Measurements from ENCODE around the gene CACNA1B.

CACNA1B gene

DNA sequence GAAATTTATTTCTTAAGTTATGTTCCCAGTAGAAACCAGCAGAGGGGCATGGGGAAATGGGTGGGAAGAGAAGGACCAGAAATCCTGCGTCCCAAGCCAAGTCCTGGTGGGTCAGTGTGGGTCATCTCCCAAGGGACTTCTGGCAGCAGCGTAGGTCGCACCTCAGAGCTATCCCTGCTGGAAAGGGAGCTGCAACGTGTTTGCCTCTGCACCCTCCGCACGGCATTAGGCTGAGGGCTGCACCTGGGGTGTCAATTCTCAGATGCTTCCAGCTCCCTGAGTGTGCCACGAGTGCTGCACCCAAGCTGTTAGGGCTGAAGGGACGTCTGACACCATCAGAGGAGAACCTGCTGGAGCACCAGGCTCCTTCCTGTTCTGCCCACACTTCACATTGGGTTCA lies 182.8 kb downstream of the CACNA1B start:
- no peak for DNase-seq

DNA sequence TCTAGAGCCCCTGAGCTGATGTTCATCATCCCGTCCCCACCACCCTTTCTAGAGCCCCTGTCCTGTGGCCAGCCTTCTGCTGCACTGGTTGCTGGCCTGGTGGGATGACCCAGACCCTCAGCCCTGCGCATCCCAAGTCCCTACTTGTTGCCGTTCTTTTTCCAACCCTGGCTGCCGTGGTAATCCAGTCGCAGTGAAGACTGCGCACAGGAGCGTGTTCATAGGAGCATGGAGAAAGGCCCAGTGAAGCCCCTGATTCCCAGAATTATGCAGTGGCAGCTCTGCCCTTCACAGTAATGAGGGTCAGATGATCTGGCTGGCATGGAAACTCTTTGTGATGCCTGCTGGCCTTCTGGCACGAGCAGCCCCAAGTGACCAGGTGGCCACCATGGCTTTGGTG lies 183.3 kb downstream of the CACNA1B start:
- DNase-seq: no peak

DNA sequence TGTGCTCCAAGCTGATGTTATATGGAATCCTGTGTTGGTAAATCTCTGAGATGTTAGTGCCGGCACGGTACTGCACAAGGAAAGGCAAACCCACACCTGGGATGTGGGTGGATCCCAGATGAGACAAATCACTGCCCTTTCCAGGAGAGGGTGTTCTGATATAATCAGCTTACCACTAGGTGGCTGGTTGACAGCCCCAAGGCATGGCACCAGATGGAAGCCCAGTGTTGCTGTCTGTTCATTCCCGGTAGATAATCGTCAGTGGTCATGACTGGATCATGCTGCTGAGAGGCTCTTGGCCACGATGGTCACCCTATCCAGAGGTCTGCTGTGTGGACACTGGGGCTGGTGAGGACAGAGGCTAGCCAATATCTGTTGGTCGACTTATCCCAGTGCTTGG lies 184.0 kb downstream of the CACNA1B start:
- DNase-seq: no peak

DNA sequence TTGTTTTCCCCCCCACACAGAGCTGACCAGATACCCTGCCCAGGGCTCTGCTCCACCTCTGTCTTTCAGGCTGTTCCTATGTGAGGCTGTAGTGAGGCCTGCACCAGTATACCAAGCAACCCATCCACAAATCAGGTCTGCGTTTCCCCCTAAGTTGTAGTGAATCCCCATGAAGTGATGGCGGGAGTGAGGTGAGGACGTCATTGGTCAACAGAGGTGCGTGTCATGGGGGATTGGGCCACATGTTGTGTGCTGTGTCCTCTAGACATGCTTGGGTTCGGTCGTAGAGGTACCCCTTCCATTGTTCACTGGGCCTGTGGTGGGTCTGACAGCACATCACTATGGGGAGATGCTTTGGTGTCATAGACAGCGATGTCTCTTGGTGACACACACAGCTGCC lies 184.6 kb downstream of the CACNA1B start:
- no peak for DNase-seq

DNA sequence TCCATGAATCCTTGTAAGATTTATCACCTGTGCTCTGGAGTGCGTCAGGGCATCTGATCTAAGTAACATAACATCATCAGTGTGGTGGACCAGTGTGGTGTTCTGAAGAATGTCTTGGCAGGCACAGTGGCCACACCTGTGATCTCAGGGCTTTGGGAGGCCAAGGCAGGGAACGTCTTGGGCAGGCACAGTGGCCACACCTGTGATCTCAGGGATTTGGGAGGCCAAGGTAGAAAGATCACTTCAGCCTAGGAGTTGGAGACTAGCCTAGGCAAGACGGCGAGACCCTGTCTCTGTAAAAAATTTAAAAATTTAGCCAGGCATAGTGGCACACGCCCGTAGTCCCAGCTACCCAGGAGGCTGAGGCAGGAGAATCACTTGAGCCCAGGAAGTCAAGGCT lies 185.5 kb downstream of the CACNA1B start:
- no peak for DNase-seq

DNA sequence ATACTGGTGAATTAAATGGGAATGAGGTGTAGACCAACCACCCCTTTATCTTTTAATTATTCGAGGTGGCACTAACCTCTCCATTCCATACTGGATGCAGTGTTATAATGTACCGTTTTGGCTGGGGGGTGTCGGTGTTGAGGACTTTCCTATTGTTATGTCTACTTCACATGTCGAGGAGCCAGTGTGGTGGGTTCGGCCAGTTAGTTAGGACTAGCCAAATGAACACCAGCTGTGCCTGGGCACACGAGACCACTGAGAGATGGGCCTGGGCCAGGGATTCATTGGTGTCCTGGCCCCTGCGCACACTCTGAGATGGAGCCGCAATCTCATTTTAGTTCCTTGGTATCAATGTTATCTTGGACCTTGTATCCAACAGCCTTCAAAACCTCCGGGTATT lies 186.2 kb downstream of the CACNA1B start:
- DNase-seq: no peak

DNA sequence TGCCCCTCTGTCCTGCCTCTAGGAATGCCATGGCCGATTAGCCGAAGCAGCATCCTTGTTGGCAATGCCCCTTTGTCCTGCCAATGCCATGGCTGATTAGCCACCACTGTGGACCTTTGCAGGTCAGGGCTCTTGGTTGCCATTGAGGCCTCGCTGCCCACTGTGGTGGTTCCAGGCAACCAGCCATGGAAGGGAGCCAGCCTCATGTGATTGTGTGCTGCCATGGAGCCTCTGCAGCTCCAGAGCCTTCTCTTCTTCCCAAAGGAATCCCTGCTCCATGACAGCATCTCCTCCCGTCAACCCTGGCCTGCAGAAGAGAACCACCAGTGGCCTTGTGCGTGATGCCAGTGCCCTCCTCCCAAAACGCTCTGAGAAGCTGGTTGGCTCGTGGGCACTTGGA lies 187.0 kb downstream of the CACNA1B start:
- no peak for DNase-seq

DNA sequence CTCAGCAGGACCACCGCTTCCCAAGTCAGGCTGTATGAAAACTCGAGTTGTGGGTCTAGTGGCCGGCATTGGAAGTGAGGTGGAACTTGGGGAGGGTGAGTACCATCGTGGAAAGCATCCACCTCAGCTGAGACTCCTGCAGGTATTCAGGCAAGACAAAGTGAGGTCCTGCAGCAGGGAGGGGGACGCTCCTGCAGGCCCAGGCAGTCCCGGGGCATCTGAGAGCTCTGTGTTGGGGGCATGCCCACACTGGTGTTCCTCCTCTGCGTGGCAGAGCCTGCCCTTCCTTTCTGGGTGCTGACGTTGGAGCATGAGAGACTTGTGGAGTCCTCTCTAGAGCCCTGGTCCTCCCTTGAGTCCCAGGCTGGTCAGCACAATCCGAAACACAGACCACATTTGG lies 187.7 kb downstream of the CACNA1B start:
- DNase-seq: no peak

DNA sequence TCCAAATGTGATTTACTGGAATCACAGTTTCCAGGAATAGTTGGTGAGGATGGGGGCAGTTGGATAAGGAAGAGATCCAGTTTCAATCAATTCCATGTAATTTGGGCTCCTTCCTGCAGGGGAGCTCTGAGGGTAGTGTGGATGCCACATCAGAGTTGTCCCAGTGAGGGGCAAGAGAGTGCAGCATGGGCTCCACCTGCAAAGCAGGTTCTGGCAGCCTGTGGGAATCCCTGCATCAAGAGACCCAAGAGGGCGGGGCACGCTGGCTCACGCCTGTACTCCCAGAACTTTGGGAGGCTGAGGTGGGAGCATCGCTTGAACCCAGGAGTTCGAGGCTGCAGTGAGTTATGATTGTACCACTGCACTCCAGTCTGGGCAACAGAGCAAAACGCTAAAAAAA lies 188.5 kb downstream of the CACNA1B start:
- peak; percentile 11 for DNase-seq

DNA sequence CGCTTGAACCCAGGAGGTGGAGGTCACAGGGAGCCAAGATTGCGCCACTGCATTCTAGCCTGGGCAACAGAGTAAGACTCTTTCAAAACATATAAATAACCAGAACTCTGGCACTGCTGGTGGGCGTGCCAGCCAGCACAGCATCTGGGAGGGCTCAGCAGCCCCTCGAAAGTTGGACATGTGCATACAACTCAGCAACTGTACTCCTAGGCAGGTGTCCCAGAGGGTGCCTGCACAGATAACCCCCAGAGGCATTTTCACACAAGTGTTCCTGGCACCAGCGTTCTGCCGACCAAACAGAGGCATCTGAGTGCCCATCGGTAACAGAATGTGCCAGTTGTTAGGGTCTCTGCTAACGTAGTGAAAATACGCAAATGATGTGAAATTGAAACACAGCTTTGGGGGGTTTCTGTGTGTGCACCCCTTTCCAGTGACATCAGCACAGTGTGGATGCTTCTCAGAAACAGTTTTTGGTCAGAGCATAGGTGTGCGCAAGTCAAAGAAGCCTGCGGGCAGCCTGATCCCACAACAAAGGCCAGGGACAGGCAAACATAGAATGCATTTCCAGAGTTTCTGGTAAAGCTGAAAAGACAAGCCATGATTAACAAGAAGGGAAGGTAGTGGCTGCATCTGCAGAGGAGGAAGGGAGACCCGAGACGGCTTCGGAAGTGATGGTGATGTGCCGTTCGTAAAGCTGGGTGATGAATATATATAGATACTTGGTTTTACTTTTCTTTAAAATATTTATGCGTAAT lies 190.2 kb downstream of the CACNA1B start:
- DNase-seq: peak; percentile 6

DNA sequence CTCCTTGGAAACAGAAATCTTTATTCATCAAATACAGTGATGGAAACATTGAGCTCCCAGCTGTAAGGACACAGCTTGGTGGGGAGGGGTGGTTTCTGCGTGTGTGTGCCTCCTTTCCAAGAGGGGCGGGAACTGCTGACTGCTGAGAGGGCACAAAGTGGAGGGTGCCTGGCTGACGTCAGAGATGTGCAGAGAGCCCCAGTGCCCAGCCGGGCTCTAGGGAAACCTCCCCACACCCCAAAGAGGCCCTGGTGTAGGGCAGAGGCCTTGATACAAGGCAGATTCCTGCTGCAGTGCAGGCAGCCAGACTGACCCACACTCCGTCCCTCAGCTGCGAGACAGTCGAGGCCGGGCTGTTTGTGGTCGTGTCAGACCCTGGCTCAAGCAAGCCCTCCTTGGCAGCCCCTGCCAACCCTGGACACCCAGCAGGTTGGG lies 191.0 kb downstream of the CACNA1B start:
- DNase-seq: no peak

DNA sequence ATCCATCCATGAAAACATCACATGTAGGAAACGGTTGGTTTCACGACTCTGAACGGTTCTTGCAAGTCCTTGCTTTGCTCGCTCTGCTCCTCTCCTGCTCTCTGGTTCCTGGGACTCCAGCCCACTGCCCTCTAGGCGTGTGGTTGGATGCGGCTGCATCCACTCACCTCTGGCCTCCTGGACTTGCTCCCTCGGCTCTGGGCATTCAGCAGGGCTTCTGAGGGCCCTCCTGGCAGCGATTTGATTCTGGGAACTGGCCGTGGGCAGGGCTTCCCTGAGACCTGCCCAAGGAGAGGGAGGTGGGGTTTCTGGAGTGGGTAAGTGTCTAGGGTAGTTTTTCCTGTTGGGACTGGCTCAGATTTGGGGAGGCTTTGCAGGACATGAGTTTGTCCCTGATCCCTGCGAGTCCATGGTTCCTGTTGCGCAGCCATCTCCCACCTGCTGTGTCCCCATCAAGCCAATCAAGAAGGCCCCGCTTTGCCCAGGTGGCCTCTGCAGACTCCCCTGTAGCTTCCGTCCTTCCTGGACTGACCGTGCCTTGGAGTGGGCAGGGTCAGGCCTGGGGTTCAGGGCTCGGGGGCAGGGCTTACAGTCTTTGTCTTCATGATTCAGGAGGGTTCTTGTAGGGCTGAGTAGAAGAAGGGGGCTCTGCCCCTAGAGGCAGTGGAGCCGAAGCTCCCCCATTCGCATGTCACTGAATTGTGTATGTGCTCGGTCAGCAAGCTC lies 192.3 kb downstream of the CACNA1B start:
- no peak for DNase-seq

DNA sequence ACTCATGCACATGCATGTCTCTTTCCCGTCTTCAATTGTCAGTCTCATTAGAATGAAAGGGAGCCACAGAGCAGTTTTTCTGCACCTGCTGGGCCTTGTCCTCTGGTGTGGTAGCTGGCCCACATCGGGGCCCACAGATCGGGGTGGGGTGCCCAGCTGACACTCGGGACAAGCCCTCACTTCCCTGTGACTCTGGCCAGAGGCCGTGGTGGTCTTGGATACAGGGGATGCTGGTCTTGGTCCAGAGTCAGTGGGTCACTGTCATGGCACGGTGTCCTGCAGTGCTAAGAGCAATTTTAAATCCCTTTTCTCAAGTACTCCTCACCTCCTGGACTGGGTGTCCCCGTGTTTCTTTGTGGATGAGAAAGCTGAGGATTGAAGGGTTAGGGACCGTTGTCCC lies 193.2 kb downstream of the CACNA1B start:
- no peak for DNase-seq

DNA sequence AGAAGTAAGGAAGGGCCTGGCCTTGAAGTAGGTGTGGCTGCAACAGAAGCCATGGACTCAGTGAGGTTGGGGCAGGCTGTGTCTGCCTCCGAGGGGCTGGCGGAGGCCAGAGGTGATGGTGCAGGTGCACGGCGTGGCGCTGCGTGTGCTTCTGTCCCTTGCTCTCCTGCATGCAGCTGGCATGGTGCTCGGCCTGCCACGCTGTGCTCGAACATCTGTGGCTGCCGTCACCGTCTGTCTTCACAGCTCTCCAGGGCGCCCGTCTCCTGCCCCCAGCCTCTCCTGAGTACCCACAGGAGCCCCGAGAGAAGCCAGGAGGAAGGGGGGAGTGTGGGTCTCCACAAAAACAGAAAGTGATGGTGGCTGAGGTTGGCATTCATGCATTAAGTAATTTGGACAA lies 193.7 kb downstream of the CACNA1B start:
- no peak for DNase-seq

DNA sequence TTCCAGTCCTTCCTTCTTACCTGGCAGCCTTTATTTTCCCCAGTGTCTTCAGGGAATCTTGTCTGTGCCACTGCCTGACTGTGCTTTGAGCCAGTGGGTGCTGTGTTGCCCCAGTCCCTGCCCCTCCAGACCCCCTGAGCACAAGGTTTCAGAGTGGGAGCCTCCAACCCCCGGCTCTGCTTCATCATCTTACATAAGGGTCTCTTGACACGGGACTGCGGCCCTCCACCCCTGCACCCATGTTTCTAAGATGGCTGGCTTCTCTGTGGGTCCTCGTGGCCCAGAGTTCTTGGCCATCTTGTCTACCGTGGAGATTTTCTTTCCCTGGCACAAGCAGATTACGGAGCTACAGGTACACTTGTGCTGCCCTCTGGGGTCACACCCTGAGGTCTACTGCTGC lies 194.1 kb downstream of the CACNA1B start:
- DNase-seq: no peak

DNA sequence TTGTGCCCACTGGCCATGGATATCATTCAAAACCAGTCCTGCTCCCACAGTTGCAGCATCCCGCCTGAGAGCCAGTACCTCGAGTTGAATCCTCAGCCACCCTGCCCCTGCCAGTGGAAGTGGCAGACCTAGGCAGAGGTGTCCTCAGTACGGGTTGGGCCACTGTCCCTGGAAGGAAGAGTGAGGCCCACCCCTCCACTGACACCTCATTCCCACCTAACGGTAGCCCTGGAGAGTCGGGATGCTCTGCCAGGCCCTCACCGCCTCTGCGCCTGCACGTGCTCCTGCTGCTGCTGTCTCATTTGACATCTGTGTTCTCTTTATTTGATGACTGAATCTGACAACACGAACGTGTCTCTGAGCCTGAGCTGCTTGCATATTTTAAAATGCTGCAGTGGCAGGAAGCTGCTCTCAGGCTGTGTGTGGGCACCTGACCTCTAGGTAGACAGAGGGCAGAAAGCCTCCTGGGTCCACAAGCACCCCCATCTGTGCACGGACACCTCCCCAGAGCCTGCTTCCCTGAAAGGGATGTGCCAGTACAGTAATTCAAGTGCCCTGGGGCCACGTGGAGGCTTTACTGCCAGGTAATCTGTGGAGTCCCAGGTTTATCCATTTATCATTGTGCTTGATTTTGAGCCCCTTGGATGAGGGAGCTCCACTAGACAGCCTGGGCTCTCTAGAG lies 194.7 kb downstream of the CACNA1B start:
- no peak for DNase-seq

DNA sequence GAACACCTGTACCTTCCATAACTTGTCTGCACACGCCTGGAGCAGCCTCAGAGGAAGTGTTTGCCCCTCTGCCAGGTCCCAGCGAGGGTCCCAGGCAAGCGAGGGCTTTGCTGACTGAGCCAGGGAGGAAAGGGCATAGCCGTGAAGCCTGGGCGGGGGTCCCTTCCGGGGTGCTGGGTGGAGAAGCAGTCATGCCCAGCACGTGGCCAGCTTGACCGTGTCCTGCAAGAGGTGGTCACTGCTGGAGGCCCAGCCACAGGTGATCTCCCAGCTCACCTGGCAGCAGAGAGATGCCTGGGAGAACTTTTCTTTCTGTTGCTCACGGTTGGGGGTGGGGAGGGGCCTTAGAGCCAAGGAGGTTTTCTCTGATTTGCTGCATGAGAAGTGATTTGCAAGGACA lies 195.3 kb downstream of the CACNA1B start:
- no peak for DNase-seq

DNA sequence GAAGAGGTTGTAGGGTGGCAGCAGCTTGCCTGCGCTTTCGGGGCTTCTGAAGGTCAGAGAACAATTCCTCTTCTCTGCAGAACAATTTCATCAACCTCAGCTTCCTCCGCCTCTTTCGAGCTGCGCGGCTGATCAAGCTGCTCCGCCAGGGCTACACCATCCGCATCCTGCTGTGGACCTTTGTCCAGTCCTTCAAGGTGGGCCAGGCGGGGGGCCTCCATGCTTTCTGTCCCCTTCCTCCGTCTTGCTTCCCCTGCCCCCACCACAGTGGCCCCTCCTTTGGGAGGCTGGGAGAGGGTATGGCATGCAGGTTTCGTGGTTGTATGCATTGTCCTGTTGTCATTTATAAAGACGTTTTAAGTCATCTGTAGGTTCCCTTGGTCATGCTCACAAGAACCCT lies 195.8 kb downstream of the CACNA1B start:
- DNase-seq: no peak

DNA sequence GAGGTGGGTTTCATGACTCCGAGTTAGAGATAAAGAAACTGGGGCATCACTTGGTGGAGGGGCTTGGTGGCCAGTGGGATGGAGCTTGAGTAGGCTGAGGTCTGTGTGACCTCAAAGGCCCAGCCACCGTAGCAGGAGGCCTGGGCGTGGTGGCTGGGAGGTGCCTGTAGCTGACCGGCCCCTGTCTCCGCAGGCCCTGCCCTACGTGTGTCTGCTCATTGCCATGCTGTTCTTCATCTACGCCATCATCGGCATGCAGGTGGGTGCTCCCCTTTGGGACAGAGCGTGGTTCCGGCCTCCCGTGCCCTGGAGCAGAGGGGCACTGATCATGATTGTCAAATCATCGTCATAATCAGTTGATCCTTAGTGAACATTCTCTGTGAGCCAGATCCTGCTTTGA lies 196.2 kb downstream of the CACNA1B start:
- DNase-seq: no peak

DNA sequence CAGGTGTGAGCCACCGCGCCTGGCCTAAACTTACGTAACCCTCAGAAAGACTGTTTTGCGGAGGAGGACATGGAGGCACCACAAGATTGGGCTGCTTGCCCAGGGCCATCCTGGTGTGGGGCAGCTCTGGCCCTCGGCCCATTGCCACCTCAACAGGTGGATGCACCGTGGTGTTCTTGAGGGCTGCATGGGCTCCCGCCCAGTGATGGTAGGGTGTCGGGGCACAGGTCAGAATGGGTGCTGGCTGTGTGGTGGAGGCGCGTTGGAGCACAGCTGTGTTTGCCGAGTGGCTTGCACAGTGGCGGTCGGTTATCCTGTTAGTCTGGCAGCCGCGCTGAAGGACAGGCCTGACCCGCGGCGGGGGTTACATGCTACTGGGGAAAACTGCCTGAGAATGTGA lies 196.9 kb downstream of the CACNA1B start:
- no peak for DNase-seq

DNA sequence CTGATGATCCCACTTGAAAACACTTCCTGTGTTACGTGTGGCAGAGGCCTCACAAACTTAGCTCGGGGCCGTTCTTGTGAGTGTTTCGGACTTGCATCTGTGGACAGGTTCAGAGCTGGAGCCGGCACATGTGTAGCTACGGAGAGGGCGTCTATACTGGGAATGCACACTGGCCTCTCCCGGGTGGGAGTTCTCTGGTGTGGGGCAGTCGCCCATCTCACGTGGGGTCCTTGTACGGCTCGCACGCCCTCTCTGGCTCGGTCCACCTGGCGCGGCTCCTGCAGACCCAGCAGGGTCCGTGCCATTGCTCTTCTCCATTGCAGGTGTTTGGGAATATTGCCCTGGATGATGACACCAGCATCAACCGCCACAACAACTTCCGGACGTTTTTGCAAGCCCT lies 197.9 kb downstream of the CACNA1B start:
- no peak for DNase-seq

DNA sequence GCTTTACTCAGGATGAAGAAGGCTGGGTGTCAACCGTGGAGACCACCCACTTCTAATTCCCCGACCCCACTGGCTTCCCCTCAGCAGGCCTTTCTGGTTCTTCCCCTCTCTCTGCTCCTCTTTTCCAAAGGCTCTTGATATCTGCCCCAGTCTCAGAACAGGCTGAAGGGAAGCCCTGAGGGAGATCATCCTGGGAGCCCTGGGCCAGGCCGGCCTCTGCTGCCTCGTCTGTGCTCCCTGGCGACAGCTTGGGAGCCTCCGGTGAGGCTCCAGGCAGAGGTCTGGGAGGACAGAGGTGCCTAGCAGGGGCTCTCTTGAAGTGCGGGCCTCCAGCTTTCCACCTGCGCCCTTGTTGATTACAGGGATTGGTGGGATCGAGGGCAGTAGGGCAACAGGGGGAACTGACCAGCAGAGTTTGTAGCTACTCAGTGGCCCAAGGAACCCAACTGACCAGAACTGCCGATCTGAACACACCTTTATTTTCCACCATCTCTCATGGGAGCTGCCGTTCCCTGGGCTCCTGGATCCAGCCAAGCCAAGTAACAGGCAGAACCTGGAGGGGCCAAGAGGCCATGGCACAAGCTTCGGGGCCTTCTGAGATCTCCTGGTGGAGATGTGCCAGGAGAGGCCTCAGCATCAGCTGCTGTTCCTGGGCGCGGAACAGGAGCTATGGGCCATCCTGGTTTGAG lies 198.5 kb downstream of the CACNA1B start:
- no peak for DNase-seq

DNA sequence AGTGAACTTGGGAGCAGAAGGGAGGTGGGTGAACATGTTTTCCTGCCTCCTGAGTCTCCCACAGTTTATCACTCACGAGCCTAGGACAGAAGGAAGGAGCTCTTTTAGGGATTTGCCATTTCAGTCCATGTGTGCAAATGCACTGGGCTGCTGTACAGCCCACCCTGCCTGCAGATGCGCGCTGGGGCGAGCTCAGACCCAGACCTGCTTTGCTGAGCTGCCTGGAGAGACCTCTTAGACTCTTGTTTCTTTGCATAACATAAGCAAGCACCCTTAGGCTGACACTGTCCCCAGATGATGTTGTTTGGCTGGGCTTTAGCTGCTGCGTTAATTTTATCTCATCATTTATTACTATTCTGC lies 199.0 kb downstream of the CACNA1B start:
- DNase-seq: no peak

DNA sequence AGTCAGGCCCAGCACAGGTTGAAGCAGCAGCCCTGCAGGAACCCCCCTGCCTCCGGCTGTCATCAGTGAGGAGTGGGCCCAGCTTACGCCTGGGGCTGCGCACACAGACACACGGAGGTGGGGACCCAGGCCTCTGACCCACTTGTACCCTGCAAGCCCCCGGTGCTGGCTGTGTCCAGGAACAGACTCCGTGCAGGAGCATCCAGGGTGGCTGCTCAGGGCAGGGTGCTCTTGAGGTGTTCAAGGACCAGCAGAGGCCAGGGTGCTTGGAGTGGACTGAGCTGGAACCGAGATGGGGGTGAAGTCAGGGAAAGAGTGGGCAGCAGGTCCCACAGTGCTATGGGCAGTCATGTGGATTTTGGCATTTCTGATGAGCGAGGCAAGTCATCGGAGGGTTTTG lies 199.5 kb downstream of the CACNA1B start:
- DNase-seq: no peak
